GM19043 (cell line): ENCODE results near the gene SIDT1.

Experiments used
- ATAC-seq: cut with Tn5 transposase; IDR thresholded peaks from one replicate; pipeline ENCODE4 v1.9.1; 2021; ENCODE audit warnings: low read depth; ENCODE audit not compliant: unreplicated experiment

Gene SIDT1

DNA sequence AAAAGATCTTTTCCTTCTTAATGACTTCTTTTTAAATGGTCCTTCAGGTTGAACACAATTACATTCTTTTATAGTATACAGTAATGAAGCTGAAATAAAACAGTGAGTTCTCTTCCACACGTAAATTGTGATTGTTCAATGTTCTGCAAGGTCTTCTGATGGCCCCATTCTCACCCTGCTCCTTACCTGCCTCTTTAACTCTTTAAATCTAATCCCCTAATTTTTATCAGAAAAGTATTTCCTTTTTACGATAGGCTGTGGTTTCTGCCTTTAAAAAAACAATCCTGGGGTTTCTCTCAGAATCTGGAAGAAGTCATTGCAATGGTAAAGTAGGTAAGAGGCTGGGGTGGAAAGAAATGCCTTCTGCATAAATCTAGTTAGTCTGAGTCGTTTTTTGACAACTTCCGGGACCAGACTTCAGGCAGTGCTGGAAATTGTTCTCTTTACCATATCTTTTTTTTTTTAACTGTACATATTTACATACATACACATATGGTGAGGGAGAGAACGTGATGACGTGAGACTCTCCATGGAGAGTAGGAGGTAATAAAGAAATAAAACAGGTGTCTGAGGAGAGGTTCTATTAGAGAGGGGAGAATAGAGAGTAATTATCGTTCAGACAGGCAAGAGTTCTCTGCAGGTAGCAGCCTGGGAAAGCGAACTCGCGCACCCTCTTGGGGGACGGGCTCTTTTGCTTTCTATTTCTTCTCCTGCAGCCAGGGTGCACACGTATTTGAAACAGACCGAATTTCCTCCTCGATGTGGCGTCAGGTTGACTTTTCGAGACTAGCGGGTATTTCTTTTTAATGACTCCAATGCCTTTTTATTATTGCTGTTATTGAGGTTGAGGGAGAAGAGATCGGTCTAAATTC lies at the start of gene SIDT1:
TSS of gene SIDT1 (plus strand) at position 730 of the 872 bp plus-strand sequence. CDS start 467 bp downstream, outside the sequence.
- ATAC-seq = peak; percentile 71

GRCh38 chr3:113485161-113485609 lies 47.2 kb upstream of the SIDT1 start:
- ATAC-seq = no peak

- peak; percentile 51 for ATAC-seq
Measured at GRCh38 chr3:113495035-113495434, 37.3 kb upstream of the SIDT1 start.

- ATAC-seq = no peak
Measured at GRCh38 chr3:113496924-113497323, 35.4 kb upstream of the SIDT1 start.

DNA sequence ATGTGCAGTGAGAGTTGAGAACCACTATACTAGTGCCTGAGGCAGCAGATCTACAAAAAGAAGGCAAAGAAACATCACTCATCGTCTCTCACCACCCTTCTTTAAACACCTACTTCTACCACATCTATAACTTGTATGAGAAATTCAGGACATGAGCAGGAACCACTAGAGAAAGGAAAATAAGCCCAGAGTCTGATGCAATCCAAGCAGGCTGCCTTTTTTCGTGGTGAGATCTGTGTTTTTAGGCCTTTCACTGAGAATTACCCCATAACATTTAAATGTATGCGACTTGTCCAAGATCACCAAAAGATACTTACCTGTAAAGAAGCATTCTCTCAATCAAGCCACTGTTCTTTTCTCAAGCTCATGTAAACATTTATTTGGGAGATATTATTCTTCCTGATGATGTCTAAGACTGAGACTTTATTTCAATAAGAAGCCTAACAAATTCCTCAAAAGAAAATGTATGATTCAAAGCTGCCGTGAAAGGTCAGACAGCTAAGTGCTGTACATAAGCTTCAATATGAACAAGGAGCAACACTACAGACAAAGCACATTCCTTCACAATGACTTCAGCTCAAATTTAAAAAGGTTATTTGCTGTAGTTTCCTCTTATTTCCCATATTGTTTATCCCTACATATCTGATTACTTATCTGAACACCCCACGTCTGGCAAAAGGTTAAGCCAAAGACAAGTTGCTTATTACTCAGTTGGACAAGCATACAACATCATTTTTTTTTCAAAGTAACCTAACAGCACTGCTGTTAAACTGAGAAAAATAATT lies 33.9 kb upstream of the SIDT1 start:
- no peak for ATAC-seq

DNA sequence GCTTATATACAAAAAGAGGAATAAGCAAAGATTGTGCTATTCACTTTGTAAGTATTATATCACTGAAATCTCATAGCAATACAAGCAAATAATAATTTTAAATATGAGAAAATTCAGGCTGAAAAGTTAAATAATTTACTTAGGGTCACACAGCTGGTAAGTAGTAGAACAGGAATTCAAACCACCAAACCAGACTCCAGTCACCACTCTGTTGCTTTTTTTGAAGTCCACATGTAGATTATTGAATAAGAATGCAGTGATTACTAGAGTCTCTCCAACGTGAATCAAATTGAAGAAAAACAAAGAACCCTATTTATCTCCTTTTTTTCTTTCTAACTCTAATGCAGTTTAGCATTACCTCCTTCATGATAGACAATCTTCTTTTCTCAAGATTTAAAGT lies 33.3 kb upstream of the SIDT1 start:
- ATAC-seq = no peak

GRCh38 chr3:113501597-113501996 lies 30.8 kb upstream of the SIDT1 start:
- no peak for ATAC-seq

- ATAC-seq = no peak
Measured at GRCh38 chr3:113505867-113506266, 26.5 kb upstream of the SIDT1 start.

DNA sequence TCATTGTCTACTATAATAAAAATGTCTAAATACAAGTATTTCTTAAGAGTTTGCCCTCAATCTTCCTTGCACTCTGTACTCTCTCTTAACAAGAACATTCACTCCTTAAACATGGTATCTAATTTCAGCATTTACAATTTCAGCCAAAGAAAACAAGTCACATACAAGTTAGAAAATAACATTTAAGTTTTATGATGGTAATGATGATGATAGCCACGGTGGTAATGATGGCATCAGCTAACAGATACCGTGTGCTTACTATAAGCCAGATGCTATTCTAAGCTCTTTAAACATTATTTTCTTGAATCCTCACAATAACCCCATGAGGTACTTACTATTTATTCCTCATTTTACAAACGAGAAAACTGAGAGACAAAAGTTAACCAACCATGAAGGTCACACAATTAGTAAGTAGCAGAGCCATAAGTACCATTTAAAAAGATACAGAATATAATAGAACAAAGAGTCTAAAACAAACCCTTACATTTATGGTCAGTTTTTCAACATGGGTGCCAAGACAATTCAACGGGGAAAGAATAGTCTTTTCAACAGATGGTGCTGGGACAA lies 24.8 kb upstream of the SIDT1 start:
- no peak for ATAC-seq

DNA sequence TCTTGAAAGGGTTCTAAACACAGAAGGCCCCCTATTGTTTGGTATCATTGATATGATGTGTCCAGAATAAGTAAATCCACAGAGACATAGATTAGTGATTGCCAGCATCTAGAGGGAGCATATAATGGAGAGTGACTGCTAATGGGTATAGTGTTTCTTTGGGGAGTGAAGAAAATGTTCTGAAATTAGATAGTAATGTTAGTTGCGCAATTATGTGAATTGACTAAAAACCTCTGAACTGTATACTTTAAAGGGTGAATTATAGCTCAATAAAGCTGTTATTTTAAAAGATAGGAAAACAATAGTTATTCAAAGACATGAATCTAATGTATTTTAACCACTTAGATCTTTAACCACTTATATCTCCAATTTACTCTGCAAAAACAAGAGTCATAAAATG lies 23.4 kb upstream of the SIDT1 start:
- no peak for ATAC-seq

- no peak for ATAC-seq
Measured at GRCh38 chr3:113514265-113514769, 18.0 kb upstream of the SIDT1 start.

DNA sequence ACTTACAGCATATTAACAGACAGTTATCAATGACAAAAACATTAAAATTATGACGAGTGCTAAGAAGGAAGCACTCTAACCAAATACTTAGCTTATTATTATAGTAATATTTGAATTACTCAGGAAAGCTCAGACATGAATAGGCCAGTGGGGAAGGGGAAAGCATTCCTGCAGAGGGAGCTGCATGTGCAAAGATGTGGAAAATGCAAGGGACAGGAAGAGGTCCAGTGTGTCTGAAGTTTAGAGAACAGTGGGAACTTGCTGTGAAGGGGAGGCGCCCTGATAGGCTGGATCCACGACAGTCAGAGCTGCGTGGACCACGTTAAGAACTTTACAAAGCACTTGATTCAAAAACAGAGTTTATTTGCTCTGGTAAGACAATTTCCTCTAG lies 16.2 kb upstream of the SIDT1 start:
- no peak for ATAC-seq

GRCh38 chr3:113521981-113522380 lies 10.4 kb upstream of the SIDT1 start:
- no peak for ATAC-seq

DNA sequence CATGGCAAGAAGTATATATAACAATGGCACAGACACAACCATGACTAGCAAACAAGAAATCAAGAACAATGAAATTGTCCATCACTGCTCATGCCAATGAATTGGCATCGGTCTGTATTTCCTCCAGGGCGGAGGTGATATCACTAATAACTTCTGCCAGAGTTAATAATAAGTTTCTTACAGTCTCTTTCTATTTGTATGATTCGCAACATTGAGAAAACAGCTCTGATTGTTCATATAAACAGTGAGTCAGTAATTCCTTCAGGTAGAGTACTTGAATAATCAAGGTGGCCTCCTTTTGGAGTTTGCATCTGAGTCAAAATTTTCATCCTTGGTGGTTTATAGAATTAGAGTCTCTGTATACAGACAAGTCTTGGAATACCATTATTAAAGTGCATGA lies 9.1 kb upstream of the SIDT1 start:
- ATAC-seq = no peak

- peak; percentile 17 for ATAC-seq
Measured at GRCh38 chr3:113532698-113533533, 561 bp downstream of the SIDT1 start.

DNA sequence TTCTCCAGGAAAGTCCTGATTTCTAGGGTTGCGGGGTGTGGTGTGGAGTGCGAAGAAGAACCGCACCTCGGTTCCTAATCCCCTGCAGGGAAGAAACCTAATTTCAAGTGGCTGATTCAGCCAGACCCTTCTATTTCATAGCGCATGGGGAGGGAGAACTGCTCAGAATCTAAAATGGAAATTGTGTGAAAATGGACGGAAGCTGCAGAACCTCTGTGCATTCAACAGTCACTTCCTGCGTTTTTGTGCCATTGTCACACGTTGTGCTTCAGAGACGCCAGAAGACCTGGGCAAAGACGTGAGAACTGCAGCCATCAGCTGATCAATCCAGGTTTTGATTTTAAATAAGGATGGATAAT lies 1.2 kb downstream of the SIDT1 start:
- peak; percentile 25 for ATAC-seq

GRCh38 chr3:113534365-113534764 lies 2.0 kb downstream of the SIDT1 start:
- ATAC-seq = no peak

GRCh38 chr3:113535898-113536297 lies 3.5 kb downstream of the SIDT1 start:
- ATAC-seq = no peak

GRCh38 chr3:113536627-113537101 lies 4.3 kb downstream of the SIDT1 start:
- ATAC-seq = no peak

- ATAC-seq = no peak
Measured at GRCh38 chr3:113537155-113537554, 4.8 kb downstream of the SIDT1 start.
